ACC112 (cell line): ENCODE measurements around the gene GRID1.

ENCODE experiments used
- H2AFZ ChIP-seq: fragments of 200-600 bp; sonication (generic); one replicate; pipeline ENCODE4 v1.6.0; 2017; ENCODE audit warnings: antibody characterized with exemption, low read length; ENCODE audit not compliant: unreplicated experiment
- H3K27ac ChIP-seq: fragments of 200-600 bp; sonication (generic); 2 replicates; pipeline ENCODE4 v1.5.1; 2014; ENCODE audit warnings: low read depth, mild to moderate bottlenecking, antibody characterized with exemption, low read length, moderate library complexity
- H3K27me3 ChIP-seq: fragments of 200-600 bp; sonication (generic); 2 replicates; pipeline ENCODE4 v1.6.1; 2014; ENCODE audit warnings: mild to moderate bottlenecking, antibody characterized with exemption, low read length, moderate library complexity, mixed read lengths; ENCODE audit not compliant: insufficient read depth
- H3K36me3 ChIP-seq: fragments of 200-600 bp; sonication (generic); 2 replicates; pipeline ENCODE4 v1.6.1; 2016; ENCODE audit warnings: mild to moderate bottlenecking, antibody characterized with exemption, low read length, moderate library complexity, mixed read lengths; ENCODE audit not compliant: insufficient read depth
- H3K4me1 ChIP-seq: fragments of 200-600 bp; sonication (generic); one replicate; pipeline ENCODE4 v1.6.1; 2016; ENCODE audit warnings: low read length, mixed read lengths; ENCODE audit not compliant: insufficient read depth, unreplicated experiment, control insufficient read depth
- H3K4me3 ChIP-seq: fragments of 200-600 bp; sonication (generic); 2 replicates; pipeline ENCODE4 v1.5.1; 2014; ENCODE audit warnings: mild to moderate bottlenecking, low read depth, low read length
- H3K79me2 ChIP-seq: fragments of 200-600 bp; sonication (generic); one replicate; pipeline ENCODE4 v1.6.0; 2016; ENCODE audit warnings: low read length; ENCODE audit not compliant: control insufficient read depth, unreplicated experiment, insufficient read depth

The GRID1 gene

DNA sequence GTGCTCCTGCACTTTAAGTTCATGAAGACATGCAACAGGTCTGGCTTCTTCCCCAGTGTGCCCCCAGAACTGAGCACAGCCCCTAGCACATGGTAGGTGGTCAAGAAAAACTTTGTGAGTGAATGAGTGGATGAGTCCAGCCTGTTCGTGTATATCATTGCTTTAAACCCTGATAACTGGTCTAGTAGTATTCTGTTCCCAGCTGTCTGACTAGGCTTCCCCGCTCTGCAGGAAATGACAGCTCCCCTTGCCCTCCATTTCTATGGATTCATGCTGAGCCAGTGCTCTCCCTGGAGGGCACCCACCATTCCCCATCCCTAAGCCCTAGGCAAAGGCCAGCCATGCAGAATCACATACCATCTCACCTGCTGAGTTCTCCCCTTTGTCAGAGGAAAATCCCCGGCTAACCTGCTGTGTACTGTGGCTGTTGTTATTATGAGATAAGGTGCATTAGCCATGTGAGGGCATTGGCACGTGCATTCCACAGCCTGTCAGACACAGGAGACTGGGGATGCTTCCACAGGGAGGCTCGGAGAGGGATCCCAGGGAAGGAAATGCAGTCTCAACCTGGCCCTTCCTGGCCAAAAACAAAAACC lies 698.9 kb downstream of the GRID1 start:
- H3K4me3 ChIP-seq = no peak overlapping the region
- no peaks in the 10 kb centered on the region for H3K36me3 ChIP-seq
- H3K27me3 ChIP-seq = no peaks in the 10 kb centered on the region
- no peak overlapping the region for H2AFZ ChIP-seq
- no peak overlapping the region for H3K27ac ChIP-seq
- no peaks in the 10 kb centered on the region for H3K79me2 ChIP-seq
- no peaks in the 10 kb centered on the region for H3K4me1 ChIP-seq

- Histone ChIP-seq H3K27ac (no peak overlapping the region), H3K36me3 (no peaks in the 10 kb centered on the region), H2AFZ (no peak overlapping the region), H3K79me2 (no peaks in the 10 kb centered on the region), H3K4me3 (no peak overlapping the region), H3K4me1 (no peaks in the 10 kb centered on the region), H3K27me3 (no peaks in the 10 kb centered on the region)
These were observed 699.6 kb downstream of the GRID1 start for GRCh38 chr10:85666987-85667386.

DNA sequence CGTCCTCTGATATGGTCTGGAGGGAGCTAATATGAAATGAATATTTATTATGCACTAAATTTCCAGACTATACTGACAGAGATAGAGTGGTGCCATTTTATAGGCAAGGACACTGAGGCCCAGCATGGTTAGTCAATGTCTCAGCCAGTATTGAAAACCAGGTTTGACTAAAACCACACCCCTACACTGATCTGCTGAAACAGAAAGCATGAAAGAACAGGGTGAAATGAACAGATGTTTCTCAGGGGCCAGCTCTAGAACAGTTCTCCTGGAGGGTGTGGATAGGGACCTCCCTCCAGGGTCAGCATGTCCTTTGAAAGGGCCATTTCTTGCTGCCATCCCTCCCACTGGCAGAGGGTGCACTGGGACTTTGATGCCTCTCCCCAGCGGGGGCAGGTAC lies 700.5 kb downstream of the GRID1 start:
- Histone ChIP-seq H2AFZ (no peak overlapping the region), H3K36me3 (no peaks in the 10 kb centered on the region), H3K4me3 (no peak overlapping the region), H3K27me3 (no peaks in the 10 kb centered on the region), H3K27ac (no peak overlapping the region), H3K79me2 (no peaks in the 10 kb centered on the region), H3K4me1 (no peaks in the 10 kb centered on the region)

- Histone ChIP-seq H3K79me2 (no peaks in the 10 kb centered on the region), H3K4me3 (no peak overlapping the region), H3K36me3 (no peaks in the 10 kb centered on the region), H2AFZ (no peak overlapping the region), H3K27me3 (no peaks in the 10 kb centered on the region), H3K27ac (no peak overlapping the region), H3K4me1 (no peaks in the 10 kb centered on the region)
These were observed 700.9 kb downstream of the GRID1 start for GRCh38 chr10:85665681-85666080.

DNA sequence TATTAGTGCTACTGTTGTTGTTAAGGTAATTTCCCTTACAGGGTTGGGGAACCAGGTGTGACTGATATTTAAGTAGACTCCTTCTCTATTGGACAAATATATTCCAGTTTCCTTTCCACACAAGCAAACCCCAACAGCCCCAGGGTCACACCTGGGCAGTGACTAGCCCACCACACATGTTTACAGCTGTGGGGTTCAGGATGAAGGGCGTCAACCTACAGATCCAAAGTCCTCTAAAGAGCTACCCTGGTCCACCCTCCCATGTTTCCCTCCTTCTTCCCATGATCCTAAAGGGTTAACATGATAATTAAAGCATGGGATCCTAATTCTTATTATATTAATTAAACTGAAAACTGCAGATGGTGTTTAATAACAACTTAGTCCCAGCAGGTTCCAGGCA lies 701.5 kb downstream of the GRID1 start:
- Histone ChIP-seq H3K27me3 (no peaks in the 10 kb centered on the region), H3K4me3 (no peak overlapping the region), H3K27ac (no peak overlapping the region), H3K79me2 (no peaks in the 10 kb centered on the region), H3K36me3 (no peaks in the 10 kb centered on the region), H3K4me1 (no peaks in the 10 kb centered on the region), H2AFZ (no peak overlapping the region)

DNA sequence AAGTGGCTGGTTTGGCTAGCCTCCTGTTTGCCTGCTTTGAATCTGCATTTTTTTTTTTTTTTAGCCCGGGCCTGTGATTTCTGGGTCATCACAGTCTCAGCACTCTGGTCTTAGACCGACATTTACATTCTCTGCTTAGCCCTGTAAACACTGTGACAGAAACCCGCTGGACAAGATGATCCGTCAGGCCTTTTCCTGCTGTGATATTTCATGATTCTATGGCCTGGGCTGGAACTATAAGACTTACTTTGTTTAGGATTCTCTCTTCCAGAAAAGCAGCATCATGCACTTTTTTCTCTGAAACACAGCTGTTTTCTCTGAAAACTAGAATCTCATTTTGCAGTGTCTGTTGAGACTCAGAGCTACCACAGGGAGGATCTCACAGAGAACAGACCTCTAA lies 705.5 kb downstream of the GRID1 start:
- no peaks in the 10 kb centered on the region for H3K4me1 ChIP-seq
- no peak overlapping the region for H3K4me3 ChIP-seq
- no peak overlapping the region for H2AFZ ChIP-seq
- no peaks in the 10 kb centered on the region for H3K36me3 ChIP-seq
- H3K27me3 ChIP-seq = no peaks in the 10 kb centered on the region
- H3K27ac ChIP-seq = no peak overlapping the region
- H3K79me2 ChIP-seq = no peaks in the 10 kb centered on the region

DNA sequence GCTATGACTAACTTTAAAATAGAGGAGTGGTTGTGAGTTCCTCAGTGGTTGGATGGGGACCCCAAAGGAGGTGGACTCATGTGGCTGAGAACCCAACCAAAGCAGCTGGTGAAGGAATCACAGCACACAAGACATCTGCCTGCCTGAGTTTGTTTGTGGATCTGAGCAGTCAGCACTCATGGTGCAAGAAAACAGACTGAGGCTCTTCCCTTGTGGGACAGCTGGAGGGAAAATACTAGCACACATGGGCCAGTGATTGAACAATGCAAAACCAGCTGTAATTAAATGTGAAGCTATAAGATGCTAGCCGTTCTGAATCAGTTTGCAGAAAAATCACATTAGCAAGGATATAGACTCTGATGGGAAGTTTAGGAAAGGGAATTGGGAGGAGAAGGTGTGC lies 707.3 kb downstream of the GRID1 start:
- no peak overlapping the region for H2AFZ ChIP-seq
- no peak overlapping the region for H3K4me3 ChIP-seq
- no peaks in the 10 kb centered on the region for H3K4me1 ChIP-seq
- no peaks in the 10 kb centered on the region for H3K36me3 ChIP-seq
- no peaks in the 10 kb centered on the region for H3K27me3 ChIP-seq
- no peaks in the 10 kb centered on the region for H3K79me2 ChIP-seq
- no peak overlapping the region for H3K27ac ChIP-seq

DNA sequence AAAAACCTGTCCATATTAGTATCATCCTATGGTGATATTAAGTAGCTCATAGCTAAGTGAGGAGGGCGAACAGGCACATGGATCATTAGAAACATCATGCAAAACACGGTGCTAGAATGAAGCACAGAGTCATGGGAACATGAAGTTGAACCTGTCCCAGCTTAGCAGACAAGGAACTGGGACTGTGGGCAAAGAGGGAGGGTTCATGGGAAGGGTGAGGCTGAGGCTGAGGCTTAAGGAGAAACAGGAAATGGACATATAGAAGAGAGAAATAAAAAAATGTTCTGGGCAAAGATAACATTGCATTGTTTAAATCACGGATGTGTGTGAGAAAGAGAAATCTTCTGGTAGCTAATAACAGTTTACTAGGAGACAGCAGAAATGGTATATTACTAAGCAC lies 708.1 kb downstream of the GRID1 start:
- H3K4me3 ChIP-seq = no peak overlapping the region
- H3K27me3 ChIP-seq = no peaks in the 10 kb centered on the region
- H2AFZ ChIP-seq = no peak overlapping the region
- H3K4me1 ChIP-seq = no peaks in the 10 kb centered on the region
- no peak overlapping the region for H3K27ac ChIP-seq
- no peaks in the 10 kb centered on the region for H3K79me2 ChIP-seq
- no peaks in the 10 kb centered on the region for H3K36me3 ChIP-seq

- Histone ChIP-seq H3K27me3 (no peaks in the 10 kb centered on the region), H2AFZ (no peak overlapping the region), H3K4me3 (no peak overlapping the region), H3K27ac (no peak overlapping the region), H3K4me1 (no peaks in the 10 kb centered on the region), H3K79me2 (no peaks in the 10 kb centered on the region), H3K36me3 (no peaks in the 10 kb centered on the region)
These were observed 709.0 kb downstream of the GRID1 start for GRCh38 chr10:85657476-85658113.

- H3K36me3 ChIP-seq = no peaks in the 10 kb centered on the region
- no peak overlapping the region for H2AFZ ChIP-seq
These were observed 711.2 kb downstream of the GRID1 start for GRCh38 chr10:85655411-85655810.

GRCh38 chr10:85651497-85651882 lies 715.1 kb downstream of the GRID1 start:
- H2AFZ ChIP-seq = no peak overlapping the region
- no peaks in the 10 kb centered on the region for H3K4me1 ChIP-seq
- no peaks in the 10 kb centered on the region for H3K36me3 ChIP-seq
- H3K27me3 ChIP-seq = no peaks in the 10 kb centered on the region
- H3K4me3 ChIP-seq = no peak overlapping the region
- H3K27ac ChIP-seq = no peak overlapping the region
- H3K79me2 ChIP-seq = no peaks in the 10 kb centered on the region

More at GRCh38 chr10:85655411-85655810, 711.2 kb downstream of the GRID1 start:
- Histone ChIP-seq H3K4me1 (no peaks in the 10 kb centered on the region), H3K4me3 (no peak overlapping the region), H3K79me2 (no peaks in the 10 kb centered on the region), H3K27ac (no peak overlapping the region), H3K27me3 (no peaks in the 10 kb centered on the region)
